GM18526 (cell line): ENCODE measurements around the gene RAB3GAP2.

Source experiments
- POLR2A ChIP-seq: IDR thresholded peaks from 3 replicates; pipeline ENCODE4 v1.6.1; 2011; ENCODE audit not compliant: insufficient read length; ENCODE audit errors: extremely low read depth

The RAB3GAP2 gene

DNA sequence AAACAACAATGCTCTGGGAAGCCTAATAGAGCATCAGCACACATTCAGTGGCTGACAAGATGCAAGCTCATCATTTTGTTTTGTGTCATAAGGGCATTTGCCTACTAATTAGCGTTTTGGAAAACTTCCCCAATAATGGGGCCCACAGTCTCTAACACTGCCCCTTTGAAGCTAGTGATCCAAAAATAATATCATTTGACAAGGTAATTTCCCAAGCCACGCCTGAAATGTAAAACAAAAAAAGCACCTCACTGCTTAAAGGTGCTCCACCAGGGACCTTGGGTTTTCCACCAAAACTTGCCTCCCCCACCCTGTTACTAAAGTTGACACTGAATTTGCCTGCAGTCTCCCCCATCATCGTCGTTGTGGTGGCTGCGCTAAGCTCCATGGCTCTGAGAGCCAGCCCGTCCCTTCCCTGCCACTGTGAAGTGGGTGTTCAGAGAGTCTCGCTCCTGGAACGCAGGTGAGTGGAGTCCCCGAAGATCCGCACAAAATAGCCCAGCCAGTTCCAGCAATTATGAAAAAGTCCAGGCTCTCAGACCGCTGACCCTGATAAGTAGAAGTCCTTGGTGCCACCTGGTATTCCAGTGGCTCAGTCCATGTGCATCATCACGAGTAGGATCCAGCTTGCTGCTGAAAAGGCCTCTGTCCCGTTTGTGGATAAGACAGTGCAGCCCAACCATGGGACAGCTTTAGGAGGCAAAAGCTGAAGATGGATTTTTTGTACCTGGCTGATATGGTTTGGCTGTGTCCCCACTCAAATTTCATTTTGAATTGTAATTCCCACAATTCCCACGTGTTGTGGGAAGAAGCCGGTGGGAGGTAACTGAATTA lies 52.2 kb downstream of the RAB3GAP2 start:
- no peak for TF ChIP-seq POLR2A

DNA sequence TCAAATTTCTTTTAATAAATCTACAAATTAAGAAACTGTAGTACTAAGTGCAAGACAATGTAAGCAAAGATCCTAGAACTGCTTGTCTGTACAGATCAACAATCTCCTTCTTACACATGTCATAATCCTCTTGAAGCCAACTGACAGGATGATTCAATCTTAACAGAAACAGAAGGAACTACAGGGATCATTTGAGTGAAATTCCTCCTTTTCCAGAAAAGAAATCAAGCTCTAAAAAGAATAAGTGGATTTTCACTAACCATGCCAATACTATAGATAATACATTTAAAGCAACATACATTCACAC lies 53.2 kb downstream of the RAB3GAP2 start:
- TF ChIP-seq POLR2A: no peak

DNA sequence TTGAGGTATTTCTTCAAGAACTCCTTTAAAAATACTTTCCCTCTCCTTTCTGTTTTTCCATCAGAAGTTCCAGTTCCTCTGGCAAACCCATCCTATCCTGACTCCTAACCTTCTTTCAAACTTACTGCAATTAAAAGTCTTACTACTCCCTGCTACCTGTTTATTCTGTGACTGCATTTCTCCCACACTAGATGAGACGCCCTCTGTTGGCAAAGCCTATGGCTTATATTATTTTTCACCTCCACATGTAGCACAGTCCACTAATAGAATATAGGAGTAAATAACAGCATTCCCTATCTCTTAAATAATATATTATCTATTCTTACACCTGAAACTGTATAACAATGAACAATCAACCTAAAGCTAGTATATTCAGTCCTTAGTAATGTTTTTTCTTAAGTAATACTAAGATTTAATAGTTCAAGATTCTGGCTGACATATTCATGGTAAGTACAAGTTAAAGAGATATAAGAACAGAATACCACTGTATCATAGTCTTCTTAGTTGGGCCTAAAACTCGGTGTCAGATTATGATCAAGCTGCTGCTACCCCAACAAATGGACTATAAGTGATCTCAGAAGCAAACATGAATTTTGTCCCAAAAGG lies 54.8 kb downstream of the RAB3GAP2 start:
- no peak for TF ChIP-seq POLR2A

DNA sequence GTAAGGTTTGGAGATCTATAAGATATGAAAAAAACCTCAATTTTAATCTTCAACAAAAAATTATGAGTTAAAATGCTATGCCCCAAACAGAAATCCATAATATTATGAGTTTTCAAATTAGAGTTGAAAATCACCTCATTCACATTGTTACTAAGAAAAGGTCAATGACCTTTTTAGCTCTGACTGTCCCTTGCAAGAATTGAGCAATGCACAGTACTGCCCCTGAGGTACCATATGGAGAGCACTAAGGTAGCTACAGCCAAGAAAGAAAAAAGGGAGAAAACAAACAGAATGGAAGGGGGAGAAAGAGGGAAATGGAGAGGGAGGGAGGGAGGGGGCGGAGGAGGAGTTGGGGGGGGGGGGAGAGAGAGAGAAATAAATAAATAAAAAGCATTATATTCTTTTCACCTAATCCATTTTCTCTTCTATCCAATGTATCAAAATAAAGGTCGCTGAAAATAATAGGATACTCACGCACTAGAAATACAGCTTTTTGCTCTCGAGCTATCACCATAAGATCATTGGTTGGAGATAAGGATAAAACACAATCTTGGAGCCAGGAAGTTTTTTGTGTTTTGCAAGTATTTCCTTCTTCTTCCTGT lies 58.8 kb downstream of the RAB3GAP2 start:
- no peak for TF ChIP-seq POLR2A

DNA sequence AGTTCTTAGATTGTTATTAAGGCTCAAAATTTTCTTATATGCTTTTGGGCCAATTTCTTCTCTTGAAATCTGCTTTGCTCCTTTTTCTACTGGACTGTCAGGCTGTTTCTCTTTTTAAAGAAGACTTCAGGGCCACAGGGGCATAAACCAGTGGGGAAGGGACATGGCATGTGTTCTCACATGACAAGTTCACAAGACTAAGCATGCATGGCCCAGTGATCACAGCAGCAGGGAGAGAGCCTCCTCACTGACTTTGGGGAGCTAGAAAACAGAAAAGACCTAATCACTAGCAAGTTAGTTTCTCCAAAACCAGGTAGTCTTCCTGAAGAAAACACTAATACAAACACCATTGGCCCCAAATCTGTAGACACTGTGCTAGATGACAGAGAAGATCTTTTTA lies 64.8 kb downstream of the RAB3GAP2 start:
- TF ChIP-seq POLR2A: no peak

DNA sequence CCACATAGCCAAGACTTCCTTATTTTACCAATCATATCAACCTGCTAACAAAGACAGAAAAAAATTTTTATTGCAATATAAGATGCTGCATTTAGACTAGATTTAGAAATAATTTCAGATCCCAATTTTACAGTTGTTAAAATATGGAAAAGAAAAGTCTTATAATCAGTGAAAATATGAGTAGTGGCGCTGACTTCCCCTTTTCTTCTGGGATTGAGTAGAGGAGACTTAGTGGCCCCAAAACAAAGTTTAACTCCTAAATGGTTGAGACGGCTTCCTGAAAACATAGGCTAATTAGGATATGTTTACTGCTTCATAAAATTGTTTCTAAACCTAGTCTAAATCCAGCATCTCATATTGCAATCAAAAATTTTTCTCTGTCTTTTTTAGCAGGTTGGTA lies 68.4 kb downstream of the RAB3GAP2 start:
- no peak for TF ChIP-seq POLR2A

DNA sequence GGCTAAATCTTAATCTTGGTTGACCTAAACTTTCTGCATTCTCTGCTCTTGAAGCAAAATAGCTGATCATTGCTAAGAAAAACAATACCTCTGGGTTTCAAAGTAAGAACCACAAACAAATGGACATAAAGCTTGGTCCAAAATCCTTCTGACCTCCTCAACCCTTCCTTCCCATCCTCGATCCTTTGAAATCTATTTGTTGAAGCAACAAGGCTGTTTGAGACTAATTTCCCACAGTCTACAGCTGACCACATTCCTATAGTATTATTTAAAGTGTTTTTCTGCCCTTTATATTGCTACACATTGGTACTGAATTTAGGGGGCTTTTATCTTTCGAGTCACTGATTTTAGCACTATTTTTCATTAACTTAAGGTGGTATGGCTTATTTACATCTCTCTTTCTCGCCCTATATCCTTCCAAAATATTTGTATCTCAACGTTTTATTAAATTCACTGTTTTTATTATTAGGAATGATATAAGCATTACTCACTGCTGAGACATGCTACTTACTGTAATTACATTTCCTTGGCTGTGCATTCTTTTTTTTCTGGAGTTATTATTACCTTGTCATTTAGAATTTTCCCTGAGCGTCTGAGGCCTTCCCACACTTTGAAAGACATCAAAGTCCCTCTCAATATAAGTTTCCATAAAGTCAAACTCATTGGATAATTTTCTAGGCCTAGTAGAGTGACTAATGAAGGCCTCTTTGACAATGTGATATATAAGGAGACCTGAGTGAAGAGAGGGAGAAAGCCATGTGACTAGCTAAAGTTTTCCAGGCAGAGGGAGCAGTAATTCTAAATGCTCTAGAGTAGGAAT lies 73.9 kb downstream of the RAB3GAP2 start:
- no peak for TF ChIP-seq POLR2A

DNA sequence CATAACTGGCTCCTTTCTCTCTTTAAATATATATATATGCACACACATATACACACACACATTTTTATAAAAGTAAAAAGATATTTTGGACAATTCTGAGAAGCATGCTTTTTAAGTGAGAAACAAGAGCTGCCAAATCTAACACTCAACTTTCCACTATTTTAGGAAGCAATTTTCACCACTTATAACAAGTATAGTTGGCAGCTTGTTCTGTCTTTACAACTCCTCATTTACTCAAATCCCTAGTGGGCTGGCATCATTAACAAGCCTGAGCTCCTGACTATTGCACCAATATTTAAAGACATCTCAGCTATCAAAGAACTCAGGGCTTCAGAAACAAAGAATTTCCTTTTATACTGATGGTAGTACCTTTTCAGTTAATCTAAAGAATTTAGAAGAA lies 76.6 kb downstream of the RAB3GAP2 start:
- TF ChIP-seq POLR2A: no peak

DNA sequence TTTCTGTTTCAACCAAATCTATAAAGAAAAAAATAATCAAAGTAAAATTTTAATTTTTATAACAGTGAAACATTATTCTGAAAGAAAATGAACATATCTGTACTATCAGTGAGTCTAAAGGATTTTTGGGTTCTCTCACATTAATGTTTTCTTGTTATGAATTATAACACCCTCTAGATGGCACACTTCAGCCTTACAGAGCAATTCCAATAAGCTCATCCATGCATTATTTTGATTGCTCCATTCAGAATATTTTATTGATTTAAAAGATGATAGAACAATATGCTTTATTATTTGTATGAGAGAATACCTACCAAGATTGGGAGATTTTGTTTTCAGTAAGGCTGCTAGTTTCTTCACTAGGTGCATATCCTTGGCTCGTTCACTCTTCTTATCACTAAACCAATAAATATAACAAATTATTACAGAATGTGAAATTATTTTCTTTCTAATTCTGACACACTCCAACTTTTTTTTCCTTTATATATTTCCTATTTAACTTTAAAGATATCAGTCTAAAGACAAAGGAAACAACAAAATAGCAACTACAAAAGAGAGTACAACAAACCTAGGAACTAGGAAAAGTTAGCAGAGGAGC lies 82.4 kb downstream of the RAB3GAP2 start:
- TF ChIP-seq POLR2A: no peak

DNA sequence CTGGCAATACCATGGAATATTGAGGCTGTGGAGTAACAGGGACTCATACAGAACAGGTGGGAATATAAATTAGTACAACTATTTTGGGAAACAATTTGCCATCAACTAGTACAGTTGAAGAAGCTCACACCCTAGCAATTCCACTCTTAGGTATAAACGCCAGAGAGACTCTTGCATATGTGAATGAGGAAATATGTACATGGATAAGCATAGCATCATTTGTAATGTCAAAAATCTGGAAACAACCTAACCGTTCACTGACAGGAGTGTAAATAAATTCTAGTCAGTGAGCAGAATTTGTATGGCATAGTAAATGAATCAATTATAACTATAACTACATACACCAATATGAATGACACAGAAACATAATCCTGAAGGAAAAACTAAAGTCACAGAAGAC lies 83.7 kb downstream of the RAB3GAP2 start:
- TF ChIP-seq POLR2A: no peak

DNA sequence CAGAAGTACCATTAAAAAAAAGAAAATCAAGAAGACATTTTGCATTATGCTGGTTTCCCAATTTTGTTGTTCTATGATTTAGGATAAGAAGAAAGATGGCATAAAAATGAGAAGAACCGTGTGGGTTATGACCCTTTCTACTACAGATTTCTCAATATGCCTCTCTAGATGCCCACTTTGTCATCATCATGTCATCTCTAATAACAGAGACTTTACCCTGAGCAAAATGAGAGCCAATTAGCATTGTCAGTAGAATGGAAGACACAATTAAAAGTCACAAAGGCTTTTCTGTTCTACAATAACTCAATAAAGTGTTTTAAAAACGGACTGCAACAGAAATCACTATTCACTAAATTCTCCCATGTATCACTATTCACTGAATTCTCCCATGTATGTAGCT lies 85.5 kb downstream of the RAB3GAP2 start:
- no peak for TF ChIP-seq POLR2A

DNA sequence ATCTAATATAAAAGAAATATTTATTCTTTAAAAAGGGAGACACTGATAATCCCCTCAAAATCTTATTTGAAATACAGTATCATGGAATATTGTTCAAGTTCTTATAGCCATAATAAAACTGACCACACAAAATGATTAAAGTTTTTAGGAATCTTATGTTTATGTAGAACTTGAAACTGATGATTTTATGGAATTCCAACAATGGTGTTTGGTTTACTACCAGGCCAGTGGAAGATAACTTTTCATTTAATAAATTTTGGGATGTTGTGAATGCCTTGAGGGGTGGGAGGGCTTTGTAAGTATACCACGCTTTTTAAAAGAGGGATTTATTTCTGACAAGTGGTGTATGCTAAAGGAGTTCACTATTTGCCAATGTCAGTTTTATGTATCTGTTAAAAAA lies 87.7 kb downstream of the RAB3GAP2 start:
- TF ChIP-seq POLR2A: no peak

DNA sequence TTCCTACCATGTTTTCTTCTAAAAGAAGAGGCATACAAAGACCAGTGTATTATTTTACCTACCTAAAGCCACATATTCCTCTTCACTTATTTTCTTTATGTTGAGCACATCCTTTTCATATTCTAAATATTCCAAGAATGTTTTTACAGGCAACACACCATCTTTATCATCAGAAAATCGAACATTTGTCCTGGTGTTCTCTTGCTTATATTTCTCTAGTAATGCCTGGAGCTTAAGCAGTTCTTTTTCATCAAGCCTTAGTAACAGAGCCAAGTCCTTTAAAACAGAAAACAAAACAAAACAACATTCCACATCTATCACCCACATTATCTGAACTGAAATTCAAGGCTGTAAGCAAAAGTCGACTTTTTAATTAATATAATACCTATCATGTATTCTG lies 89.6 kb downstream of the RAB3GAP2 start:
- no peak for TF ChIP-seq POLR2A

DNA sequence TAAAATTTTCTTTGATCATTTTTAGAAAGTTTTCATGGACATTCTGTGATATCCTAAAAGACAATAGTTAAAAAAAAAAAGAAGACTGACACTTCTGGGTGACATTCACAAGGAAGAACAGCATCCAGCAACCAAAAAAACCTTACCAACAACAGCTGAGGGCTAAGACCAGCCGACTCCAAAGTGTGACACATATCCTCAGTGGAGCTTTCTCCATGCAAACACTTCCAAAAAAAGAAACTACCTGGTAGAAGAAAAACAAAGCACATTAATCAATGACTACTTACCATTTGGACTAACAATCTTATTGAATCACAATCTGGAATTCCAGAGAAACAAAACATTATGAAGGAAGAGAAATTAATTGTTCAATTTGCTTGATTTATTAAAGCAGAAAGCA lies 90.1 kb downstream of the RAB3GAP2 start:
- no peak for TF ChIP-seq POLR2A

DNA sequence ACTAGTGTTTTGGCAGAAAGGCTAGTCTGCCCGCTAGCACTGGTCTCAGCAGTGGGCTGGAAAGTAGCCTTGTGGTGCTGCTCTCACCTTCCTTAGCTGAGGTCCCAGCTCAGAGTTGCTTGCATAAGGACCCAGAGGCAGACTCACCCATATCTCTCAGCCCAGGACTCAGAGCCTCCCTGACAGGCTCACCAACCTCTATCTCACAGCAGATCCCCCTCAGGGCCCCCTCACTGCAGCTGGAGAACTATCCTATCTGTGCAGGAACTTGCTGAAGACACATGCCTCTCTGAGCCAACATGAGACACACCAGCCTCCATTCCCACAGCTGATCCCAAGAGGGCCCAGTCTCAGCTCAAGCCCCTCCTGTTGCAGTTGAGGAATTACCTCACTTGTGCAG lies 95.7 kb downstream of the RAB3GAP2 start:
- TF ChIP-seq POLR2A: no peak
